Measurements from ENCODE around the gene SETD7.

DNA sequence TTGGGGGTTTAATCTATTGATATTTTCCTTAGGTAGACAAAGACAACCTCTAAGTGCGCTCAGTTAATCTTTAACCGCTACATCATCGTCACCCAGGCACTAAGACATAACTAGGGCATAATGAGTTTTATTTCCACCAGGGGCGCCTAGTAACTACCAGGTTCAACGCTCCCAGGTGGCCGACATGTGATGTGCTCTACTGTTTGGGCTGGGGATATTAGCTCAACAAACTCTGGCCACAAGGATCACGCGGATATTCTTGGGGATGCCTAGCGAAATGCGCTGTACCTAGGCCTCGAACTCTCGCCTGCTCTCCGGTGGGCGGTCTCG lies 103.0 kb downstream of the SETD7 start:
- no peak for TF ChIP-seq POLR2AphosphoS5 (IDR thresholded peaks at IDR 0.05; ENCODE audit: borderline replicate concordance, low read depth, low read length)
- no peak for TF ChIP-seq EZH2 (IDR thresholded peaks at IDR 0.05)
- TF ChIP-seq FOXP2 (optimal IDR thresholded peaks at IDR 0.05; ENCODE audit: control extremely low read depth, extremely low read length, insufficient read depth) = no peak
